GM10266 (cell line): ENCODE measurements around the gene ABCG4.
A peak's percentile ranks its signal among the peaks of the same experiment; 100 is the strongest.
"Not testable (repeated sequence)": the region's sequence is repeated elsewhere in the genome, so short reads cannot be mapped to it uniquely, and the experiment has no call there.

Experiments used
- DNase-seq: peaks from one replicate; pipeline ENCODE4 v3.0.0; 2012; ENCODE audit errors: extremely low spot score
- TF ChIP-seq, protein P1 (sequence below): IDR thresholded peaks from 2 replicates; pipeline ENCODE4 v1.5.1; 2012; ENCODE audit warnings: mild to moderate bottlenecking, low read depth; ENCODE audit not compliant: control insufficient read depth, insufficient read depth; ENCODE audit errors: missing control alignments

The ABCG4 gene

GRCh38 chr11:119126675-119127268 lies 22.1 kb upstream of the ABCG4 start:
- TF ChIP-seq, protein P1, sequence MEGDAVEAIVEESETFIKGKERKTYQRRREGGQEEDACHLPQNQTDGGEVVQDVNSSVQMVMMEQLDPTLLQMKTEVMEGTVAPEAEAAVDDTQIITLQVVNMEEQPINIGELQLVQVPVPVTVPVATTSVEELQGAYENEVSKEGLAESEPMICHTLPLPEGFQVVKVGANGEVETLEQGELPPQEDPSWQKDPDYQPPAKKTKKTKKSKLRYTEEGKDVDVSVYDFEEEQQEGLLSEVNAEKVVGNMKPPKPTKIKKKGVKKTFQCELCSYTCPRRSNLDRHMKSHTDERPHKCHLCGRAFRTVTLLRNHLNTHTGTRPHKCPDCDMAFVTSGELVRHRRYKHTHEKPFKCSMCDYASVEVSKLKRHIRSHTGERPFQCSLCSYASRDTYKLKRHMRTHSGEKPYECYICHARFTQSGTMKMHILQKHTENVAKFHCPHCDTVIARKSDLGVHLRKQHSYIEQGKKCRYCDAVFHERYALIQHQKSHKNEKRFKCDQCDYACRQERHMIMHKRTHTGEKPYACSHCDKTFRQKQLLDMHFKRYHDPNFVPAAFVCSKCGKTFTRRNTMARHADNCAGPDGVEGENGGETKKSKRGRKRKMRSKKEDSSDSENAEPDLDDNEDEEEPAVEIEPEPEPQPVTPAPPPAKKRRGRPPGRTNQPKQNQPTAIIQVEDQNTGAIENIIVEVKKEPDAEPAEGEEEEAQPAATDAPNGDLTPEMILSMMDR: no peak
- no peak for DNase-seq

DNA sequence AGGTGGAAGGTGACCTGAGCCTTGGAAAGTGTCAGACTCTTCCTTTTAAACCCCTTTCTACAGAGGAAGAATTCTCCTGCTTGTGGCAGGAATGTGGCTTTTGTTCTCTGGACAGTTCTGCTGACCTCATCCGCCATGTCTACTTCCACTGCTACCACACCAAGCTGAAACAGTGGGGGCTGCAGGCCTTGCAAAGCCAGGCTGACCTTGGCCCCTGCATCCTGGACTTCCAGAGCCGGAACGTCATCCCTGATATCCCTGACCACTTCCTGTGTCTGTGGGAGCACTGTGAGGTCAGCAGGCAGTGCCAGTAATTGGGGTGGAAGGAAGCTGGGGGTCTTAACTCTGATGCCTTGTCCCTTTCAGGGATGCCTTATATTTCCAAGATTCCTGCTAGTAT lies 18.2 kb upstream of the ABCG4 start:
- DNase-seq: no peak
- TF ChIP-seq, protein P1: no peak

DNA sequence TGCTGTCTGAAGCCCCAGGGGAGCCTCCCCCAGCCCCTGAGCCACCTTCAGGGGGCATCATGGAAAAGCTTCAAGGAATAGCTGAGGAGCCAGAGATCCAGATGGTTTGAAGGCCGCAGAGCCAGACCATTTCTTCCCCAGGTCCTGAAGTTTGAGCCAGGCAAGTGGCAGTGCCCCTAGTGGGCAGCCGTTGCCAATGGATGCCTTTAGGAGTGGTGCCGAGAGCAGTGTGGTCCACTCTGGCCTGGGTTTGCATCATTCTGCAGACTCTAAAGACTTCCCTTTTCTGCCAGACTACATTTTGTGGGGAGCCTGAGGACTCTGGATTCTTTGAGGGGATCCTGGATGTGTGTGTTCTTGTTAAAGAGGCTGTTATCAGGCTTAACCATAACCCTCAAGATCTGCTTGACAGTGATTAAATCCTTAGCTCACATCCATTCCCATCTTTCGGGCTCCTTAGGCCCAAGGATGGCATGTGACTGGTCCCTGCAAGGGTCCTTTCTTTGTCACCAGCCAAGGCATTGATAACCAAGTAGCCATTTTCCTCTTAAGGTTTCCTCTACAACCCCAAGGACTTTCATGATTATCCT lies 14.4 kb upstream of the ABCG4 start:
- TF ChIP-seq, protein P1: peak; percentile 38
- DNase-seq: no peak

DNA sequence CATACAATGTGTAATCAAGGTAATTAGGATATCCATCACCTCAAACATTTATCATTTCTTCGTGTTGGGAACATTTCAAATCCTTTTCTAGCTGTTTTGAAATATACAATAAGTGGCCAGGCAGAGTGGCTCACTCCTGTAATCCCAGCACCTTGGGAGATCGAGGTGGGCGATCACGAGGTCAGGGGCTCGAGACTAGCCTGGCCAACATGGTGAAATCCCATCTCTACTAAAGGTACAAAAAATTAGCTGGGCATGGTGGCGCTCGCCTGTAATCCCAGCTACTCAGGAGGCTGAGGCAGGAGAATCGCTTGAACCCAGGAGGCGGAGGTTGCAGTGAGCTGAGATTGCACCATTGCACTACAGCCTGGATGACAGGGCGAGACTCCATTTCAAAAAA lies 9.6 kb upstream of the ABCG4 start:
- DNase-seq: not testable (repeated sequence)

DNA sequence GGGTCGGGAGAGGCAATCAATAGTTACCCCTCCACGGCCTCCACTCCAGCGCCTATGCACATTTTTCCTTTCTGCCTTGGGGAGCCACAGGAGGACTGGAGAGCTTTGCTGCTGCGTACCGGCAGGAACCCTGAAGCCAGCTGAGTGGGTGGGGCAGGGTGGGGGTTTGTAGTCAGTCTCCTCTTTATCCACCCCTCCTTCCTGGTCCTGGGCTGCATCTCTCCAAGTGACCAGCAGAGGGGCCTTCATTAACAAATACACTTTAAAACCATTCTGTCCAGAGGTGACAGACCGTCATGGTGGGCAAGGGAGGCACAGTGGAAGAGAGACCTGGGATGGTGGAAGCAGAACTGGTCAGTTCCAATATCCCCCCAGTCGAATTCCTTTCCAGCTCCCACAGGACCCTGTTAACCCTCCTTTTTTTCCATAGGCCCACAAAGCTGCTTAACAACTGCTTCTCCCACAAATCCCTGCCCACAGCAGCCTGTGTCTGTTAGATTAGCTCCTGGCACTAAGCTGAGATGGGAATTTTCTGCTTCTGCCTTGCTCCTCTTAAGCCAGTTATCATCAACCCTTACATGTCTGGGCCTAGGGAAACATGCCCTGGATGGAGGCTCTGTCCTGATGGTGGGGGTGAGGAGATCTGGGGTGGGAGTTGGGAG lies 3.9 kb upstream of the ABCG4 start:
- TF ChIP-seq, protein P1: peak; percentile 67
- peak; percentile 83 for DNase-seq

DNA sequence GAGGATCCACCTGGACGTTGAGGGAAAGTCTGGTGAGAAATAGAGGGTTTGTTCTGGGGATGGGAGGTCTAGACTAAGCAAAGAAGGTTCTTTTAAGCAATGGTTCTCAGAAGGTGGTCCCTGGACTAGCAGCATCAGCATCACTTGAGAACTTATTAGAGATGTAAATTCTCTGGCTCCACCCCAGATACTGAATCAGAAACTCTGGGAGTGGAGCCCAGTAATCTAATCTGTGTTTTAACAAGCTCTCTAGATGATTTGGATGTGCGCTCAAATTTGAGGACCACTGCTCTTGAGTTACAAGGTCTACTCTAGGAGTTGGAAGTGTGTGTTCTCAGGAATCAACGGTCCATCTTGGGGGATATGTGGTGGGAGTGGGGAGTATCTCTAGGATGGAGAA lies 3.3 kb upstream of the ABCG4 start:
- TF ChIP-seq, protein P1: no peak
- no peak for DNase-seq

DNA sequence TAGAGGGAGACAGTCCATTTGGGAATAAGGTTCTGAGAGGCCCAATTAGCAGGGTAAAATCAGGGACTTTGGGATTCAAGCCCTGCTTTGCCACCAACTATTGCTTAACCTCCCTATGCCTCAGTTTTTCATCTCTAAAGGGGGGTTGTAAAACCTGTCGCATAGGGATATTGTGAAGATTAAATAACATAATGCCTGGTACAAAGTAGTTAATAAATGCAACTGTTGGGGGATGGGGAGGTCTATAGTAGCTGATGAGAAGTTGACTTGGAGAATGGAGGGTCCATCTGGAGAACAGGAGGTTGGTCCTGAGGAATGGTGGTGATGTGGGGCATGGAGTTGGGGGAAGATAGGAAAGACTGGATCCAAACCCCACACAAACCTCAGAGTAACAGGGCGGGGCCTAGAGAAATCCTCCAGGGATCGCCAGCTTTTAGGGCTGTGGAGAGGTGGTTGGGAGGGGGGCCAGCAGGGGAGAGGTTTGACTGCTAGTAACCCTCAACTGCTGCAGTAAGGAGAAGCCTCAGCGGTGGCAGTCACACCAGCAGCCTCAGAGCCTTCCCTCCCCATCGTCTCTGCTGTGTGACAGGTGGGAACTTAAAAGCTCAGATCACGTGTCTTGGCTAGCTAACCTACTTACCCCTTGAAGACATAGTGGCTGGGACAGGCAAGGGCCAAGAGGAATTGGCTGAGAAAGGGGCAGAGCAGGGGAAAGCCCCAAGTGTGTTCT lies 1.1 kb upstream of the ABCG4 start:
- DNase-seq: no peak
- TF ChIP-seq, protein P1: no peak
